Activated CD4-positive, alpha-beta T cell treated with anti-CD3 and anti-CD28 coated beads, Interleukin-2, amount 50 U/mL, for 4 hours (primary cell): Measurements from ENCODE around the gene TMEM41B.
A peak's percentile ranks its signal among the peaks of the same experiment; 100 is the strongest.
"Not testable (repeated sequence)": the region's sequence is repeated elsewhere in the genome, so short reads cannot be mapped to it uniquely, and the experiment has no call there.

Source experiments
- DNase-seq, 2 experiments: peaks; one replicate each; pipeline ENCODE4 v3.0.0-alpha.2; 2020

Gene TMEM41B, protein sequence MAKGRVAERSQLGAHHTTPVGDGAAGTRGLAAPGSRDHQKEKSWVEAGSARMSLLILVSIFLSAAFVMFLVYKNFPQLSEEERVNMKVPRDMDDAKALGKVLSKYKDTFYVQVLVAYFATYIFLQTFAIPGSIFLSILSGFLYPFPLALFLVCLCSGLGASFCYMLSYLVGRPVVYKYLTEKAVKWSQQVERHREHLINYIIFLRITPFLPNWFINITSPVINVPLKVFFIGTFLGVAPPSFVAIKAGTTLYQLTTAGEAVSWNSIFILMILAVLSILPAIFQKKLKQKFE

DNA sequence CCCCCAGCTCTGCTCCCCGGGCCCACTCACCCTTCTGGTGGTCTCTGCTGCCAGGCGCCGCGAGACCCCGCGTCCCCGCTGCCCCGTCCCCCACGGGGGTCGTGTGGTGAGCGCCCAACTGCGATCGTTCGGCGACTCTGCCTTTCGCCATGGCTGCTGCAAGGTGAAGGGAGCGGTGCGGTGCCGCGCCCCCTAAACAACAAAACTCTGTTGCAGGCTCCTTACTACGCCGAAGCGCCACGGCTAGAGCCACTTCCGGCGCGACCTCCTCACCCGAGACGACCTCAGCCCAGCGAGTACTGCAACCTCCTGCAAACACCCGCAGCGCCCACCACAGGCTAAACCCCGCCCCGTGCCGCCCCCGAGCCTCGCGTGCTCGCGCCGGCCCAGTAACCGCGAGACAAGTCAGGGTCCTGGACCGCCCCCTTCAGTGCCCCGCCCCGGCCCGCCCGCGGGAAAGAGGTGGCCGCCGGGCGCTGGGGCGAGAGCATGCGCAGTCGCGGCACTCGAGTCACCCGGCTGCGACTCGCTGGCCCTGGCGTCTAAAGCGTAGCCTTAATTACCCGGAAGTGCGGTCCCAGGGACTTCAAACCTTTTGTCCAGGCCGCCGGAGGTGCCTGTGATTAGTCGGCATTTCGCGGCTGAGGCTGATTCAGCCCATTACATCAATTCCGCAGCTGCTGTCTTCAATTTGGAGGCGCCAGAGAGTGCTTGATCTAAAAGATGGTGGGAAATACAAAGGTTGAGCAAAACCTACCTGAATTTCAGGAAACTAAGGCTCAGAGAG lies at the start of gene TMEM41B:
Gene TMEM41B, minus strand, starts transcription at position 303 of the 787 bp plus-strand sequence. Its CDS starts 152 bp downstream, at position 151.
- peak; percentile 99 for DNase-seq

DNA sequence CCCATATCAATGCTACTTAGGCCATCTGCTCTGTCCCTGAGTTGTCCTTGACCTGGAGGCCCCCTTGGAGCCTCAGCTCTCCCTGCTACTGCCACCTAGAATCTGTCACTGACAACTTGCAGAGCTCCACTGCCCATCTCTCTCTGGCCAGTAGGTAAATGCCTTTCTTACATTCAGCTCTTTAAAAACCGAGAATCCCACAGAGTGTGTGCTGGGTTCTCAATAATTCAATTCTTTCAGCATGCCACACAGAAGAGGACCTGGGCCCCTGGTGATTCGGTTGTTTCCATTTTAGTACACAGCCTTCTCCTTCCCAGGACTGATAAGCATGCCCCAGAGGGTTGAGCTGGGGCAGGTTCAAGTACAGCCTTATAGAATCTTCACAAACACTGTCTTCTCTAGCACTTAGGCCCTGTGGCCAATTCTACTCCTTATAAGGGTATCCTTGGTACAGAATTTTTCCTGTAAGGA lies 48.0 kb upstream of the TMEM41B start:
- no peak for DNase-seq

DNA sequence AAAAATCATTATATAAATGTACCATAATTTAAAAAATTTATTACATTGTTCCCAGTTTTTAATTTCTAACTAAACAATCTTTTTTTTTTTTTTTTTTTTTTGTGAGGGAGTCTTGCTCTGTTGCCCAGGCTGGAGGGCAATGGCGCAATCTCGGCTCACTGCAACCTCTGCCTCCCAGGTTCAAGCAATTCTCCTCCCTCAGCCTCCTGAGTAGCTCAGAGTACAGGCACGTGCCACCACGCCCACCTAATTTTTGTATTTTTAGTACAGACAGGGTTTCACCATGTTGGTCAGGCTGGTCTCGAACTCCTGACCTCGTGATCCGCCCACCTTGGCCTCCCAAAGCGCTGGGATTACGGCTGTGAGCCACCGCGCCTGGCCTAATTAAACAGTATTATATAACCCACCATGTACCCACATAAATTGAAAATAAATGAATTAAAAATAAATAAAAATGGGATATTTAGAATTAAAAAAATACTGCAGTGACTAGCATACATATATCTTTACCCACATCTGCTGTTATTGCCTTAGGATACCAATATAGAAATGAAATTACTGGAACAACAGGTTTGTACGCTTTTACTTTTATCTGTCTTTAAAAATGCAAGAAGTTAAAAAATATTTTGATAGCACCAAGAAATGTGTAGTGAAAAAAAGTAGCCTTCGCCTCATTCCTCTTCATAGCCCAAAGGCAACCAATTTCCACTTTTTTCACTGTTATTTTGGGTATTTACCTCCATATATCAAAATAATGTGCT lies 46.6 kb upstream of the TMEM41B start:
- not testable (repeated sequence) for DNase-seq

DNA sequence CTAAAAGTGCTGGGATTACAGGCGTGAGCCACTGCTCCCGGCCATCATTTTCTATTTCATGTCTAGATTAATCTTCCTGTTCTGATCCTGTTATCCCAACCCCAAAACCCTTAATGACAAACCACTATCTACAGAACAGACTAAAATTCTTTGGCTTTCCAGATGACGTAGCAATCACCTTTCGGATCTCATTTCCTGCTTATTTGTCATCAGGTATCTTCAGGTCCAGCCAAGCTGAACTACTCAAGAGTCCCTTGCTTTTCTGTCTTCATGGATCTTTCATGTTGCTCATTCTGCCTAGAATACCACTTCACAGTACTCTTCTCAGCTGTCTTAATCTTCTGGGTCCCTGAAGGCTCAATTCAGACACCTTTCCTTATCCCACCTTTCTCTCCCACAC lies 42.6 kb upstream of the TMEM41B start:
- DNase-seq: no peak

DNA sequence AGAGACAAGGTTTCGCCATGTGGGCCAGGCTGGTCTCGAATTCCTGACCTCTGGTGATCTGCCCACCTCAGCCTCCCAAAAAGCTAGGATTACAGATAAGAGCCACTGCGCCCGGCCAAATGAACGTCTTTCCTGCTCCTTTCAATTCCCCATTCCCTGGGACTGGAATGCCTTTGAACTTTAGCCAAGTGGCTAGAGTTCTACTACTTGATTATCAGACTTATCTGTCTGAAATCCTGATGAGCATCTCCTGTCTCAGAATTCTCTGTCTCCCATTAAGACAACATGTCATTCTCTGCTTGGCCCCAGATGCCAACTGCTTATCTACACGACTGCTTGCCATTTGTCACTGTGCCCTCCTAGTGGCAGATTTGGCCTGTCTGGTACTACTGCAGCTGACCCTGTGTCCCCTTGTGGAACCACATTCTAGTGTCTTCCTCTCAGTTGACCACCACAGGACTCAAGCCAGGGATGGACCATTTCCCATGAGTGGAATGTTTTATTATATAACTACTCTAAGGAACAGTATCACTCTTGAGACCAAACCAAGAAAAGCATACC lies 37.0 kb upstream of the TMEM41B start:
- no peak for DNase-seq

DNA sequence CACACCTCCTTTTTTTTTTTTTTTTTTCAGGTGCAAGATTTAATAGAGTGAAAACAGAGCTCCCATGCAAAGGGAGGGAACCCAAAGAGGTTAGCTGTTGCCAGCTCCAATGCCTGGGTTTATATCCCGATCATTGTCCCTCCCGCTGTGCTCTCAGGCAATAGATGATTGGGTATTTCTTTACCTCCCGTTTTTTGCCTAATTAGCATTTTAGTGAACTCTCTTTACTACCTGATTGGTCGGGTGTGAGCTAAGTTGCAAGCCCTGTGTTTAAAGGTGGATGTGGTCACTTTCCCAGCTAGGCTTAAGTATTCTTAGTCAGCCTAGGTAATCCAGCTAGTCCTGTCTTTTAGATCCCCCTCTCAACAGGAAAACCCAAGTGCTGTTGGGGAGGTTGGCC lies 33.4 kb upstream of the TMEM41B start:
- not testable (repeated sequence) for DNase-seq

DNA sequence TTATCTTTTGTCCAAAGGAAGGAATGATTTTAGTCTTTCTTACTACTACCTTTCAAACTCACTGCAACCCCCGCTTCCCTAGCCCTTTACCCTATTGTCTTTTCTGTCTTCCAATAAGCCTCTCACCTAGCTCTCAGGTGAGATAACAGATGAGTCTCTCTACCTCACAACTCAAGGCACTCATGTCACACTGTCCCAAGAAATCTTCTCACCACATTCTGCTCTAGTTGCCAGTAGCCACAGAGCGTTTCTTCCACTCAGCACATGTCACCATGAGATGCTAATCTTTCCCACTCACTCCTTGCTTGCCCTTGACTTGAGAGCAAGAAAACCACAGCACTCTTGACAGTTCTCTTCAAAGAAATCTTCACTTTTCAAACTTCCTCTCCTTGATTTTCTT lies 32.7 kb upstream of the TMEM41B start:
- no peak for DNase-seq

DNA sequence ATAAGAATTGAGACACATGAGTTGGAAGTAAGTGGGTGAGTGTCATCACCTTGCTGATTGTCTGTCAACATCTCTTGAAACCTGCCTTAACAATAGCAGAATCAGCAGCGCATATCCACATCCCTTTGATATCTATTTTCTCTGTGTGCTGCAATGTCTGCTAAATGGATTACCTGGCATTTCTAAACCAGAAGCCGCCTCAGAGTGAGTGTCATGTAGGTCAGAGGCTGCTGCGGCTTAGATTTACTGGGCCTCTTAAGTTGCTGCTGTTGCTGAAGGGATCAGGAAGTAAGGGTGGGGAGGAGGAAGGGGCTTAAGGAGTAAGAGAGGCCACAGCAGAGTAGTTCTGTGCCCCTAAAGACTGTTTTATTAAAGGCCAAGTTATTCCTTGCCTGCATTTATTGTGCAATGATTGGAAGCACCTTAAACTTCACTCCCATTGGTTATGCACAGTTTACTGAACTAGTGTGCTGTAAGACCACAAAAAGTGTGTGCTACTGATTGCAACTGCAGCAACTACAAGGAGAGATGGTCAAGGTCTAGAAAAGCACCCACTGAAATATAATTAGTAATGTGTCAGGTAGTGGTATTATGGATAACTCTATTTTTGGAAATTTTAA lies 29.8 kb upstream of the TMEM41B start:
- no peak for DNase-seq

DNA sequence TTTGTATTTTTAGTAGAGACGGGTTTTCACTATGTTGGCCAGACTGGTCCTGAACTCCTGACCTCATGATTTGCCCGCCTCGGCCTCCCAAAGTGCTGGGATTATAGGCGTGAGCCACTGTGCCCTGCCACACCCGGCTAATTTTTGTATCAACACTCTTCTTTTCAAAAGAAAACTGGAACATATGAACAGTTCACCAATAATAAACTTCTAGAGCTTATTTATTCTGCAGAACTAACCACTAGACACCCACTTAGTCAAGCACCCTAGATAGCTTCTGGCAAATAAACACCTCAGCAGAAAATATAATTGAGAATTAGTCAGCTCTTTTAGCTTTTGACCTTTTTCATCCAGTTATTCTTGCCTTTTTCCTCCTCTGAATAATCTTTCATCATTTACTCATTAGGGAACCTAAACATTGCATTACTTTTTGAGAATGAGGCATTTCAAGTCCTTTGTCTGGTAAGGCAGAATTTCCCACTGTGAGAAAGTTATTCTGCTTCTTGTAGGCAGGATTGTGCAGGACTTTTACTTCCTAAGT lies 27.3 kb upstream of the TMEM41B start:
- no peak for DNase-seq

DNA sequence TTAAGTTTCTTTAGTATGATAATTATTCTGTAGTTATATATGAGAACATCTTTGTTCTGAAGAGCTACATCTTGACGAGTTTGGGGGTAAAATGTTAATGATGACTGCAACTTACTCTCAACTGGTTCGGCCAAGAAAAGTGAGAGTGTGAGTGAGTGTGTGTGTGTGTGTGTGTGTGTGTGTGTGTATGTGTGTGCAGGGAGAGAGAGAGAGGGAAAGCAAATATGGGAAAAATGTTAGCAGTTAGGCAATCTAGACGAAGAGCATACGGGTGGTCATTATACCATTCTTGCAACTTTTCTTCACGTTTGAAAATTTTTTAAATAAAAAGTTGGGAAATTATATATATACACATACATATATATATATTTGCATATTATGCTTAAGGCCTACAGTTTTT lies 18.3 kb upstream of the TMEM41B start:
- DNase-seq: no peak

DNA sequence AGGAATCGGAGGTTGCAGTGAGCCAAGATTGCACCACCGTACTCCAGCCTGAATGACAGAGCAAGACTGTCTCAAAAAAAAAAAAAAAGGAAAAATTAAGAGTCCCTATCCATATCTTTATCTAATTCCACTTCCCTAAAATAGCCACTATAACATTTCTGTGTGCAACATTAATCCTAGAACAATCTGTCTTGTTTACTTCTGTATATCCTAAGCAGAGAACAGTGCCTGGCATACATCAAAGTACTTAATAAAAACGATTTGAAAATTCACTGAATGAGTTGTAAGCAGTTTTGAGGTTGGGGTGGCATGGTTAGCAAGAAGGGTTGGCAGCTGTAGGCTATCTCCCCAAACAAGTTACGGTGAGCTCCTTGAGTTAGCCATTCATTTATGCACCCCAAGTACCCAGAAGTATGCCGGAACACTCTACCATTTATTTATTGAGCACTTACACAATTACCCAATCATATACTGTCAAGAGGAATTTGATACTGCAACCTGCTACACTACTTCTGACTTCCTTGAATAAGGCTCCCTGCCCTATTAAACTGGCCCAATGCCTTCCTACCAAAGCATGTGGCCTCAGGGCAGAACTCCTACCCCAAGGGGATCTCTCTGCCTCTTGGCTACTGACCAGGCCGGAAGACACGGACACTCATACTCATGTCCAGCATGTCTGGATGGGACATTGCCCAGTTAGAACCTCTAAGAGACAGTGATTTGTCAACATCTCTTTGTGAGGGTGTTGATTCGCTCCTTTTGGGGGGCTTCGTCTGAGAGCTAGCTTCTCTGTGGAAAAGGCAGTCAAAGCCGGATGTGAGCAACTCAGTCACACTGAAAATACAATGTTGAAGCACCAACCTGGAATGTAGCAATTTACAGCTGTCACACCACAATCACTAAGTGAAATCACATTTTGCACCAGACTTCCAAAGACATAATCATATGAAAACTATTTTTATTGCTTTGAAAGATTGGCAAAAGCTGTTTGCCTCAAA lies 16.3 kb upstream of the TMEM41B start:
- no peak for DNase-seq

DNA sequence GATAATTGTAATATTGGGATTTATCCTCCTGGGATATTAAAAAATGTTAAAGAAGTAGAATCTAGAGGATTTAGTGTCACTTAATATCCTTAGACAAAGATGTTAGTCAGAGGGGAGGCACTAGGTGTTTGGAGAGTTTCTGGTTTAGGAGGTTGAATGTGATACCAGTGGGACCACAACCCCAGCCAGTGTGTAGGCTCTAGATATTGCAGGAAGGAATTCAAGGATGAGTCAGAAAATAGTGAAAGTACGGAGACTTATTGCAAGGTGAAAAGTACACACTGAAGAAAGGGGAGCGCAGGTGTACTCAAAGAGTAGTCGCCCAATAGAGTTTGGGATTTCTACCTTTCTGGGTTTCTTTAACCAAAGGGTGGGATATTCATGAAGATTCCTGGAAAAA lies 5.7 kb upstream of the TMEM41B start:
- DNase-seq: no peak

DNA sequence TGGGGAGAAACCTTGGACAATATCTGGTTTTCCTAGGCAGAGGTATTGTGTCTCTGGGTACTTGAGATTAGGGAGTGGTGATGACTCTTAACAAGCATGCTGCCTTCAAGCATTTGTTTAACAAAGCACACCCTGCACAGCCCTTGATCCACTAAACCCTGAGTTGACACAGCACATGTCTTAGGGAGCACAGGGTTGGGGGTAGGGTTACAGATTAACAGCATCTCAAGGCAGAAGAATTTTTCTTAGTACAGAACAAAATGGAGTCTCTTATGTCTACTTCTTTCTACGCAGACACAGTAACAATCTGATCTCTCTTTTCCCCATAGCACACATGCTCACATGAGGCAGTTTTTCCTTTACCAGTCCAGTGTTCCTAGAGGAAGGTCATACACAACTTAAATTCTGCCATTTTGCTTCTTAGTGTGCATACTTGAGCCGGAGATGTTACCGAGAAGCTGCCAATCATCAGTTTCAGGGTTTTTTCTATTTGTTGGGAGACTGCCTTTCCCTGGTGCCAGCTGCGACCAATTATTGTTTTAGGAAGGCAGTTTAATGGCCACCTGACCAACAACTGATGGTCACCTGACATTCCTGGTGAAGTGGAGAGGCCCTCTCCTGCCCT lies 5.1 kb upstream of the TMEM41B start:
- DNase-seq: not testable (repeated sequence)

DNA sequence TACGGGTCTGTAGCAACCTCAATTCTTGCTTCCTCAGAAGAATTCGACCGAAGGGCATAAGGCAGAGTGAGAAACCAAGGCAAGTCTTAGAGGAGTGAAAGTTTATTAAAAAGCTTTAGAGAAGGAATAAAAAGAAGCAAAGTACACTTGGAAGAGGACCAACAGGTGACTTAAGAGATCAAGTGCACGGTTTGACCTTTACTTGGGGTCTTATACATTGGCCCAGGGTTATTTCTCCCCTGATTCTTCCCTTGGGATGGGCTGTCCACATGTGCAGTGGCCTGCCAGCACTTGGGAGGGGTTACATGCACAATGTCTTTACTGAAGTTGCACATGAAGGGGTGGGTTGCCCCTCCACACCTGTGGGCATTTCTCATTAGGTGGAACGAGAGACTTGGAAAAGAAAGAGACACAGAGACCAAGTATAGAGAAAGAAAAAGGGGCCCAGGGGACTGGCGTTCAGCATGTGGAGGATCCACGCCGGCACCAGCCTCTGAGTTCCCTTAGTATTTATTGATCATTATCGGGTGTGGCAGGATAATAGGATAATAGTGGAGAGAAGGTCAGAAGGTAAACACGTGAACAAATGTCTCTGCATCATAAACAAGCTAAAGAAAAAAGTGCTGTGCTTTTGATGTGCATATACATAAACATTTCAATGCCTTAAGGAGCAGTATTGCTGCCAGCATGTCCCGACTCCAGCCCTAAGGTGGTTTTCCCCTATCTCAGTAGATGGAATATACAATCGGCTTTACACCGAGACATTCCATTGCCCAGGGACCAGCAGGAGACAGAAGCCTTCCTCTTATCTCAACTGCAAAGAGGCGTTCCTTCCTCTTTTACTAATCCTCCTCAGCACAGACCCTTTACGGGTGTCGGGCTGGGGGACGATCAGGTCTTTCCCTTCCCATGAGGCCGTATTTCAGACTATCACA lies 4.3 kb upstream of the TMEM41B start:
- not testable (repeated sequence) for DNase-seq

DNA sequence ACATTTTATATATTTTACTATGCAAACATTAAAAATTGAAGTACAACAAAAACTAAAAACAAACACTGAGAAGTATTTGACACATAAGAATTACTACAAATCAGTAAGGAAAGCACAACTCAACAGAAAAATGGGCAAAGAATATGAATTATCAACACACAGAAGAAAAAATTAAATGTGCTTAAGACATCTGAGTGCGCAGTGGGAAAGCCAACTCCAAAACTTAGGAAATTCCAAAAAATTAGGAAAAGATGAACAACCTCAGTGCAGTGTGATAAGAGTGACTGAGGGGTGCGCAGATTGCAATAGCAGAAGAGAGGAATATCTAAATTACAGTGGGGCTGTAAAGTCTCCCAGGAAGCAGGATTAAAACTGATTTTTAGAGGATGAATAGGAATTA lies 1.9 kb upstream of the TMEM41B start:
- DNase-seq: no peak

DNA sequence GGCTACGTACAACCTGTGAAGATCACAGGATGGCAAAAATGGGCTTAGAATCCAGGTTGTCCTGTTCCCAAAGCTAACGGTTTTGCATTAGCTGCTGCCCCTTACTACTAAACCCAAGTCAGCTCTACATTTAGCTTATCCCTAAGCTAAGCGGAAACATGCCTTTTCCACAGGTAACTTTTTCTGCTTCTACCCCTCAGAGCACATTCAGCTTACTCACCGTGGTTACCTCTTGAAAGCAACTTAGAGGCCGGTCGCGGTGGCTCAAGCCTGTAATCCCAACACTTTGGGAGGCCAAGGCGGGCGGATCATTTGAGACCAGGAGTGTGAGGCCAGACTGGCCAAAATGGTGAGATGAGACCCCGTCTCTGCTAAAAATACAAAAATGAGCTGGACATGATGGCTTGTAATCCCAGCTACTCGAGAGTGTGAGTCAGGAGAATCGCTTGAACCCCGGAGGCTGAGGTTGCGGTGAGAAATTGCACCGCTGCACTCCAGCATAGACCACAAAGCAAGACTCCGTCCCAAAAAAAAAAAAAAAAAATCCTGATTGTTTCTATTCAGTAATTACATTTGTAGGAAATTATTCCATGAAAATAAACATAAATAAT lies 790 bp upstream of the TMEM41B start:
- DNase-seq: no peak

DNA sequence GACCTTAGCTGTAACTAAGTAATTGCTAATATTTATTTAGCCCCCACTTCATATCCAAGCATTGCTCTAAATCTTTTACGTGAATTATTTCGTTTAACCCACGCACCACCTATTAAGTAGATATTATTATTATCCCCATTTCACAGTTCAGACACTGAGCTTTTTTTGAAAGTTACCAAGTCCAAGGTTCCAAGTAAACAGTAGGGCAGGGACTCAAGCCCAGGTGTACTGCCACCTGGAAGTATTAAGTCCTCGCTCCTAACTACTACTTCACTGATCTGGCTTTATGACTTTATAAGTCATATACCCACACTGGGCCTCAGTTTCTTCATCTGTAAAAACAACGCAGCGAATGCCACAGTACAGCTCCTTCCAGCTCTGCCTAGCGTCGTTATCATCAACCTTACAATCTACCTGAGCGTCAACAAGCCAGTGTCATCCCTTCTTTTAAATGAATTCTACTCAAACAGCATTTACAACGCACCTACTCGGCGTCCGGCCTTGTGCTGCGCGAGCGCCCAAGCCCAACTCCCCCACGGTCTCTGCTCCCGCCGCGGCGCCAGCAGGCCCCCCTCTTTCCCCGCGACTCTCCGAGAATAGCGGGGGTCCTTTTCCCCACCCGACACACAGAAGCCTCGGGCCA lies 624 bp downstream of the TMEM41B start:
- no peak for DNase-seq

DNA sequence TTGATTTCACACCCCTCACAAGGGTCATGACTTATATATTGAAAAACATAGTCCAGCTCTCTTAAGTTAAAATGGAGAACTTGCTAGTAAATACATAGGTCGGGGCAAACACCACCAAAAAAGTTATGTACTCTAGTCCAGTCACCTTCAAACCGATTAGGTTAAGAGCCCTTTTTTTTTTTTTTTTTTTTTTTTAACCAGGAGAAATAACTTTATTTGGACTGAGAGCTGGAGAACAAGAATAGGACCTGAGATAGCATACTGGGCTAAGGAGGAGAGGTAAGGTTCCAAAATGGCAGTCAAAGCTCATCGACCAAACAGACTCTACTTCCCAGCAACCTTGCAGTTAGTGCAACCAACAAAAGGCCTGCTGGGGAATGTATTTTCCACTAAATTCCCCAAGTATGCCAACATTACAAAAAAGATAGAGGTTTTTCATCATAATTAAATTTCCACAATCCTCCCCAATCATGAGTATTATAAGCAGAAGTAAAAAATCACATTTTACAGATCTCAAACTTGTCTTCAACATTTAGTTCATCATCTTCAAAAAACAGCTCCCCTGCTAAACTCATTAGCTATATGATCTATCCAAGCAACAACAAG lies 3.8 kb downstream of the TMEM41B start:
- no peak for DNase-seq
